ENCODE measurements around the gene ENO1.

The ENO1 gene

GRCh38 chr1:8870103-8870502, 8.4 kb downstream of the ENO1 start:
- DNase-seq: no peak

- no peak for DNase-seq
Observed at GRCh38 chr1:8867878-8868567, 10.5 kb downstream of the ENO1 start.

- no peak for DNase-seq
Observed at GRCh38 chr1:8866792-8867415, 11.6 kb downstream of the ENO1 start.

- DNase-seq: no peak
Observed at GRCh38 chr1:8866173-8866791, 12.2 kb downstream of the ENO1 start.

- DNase-seq: no peak
Observed at GRCh38 chr1:8864713-8865344, 13.7 kb downstream of the ENO1 start.

GRCh38 chr1:8863794-8864233, 14.7 kb downstream of the ENO1 start:
- no peak for DNase-seq

- no peak for DNase-seq
Observed at GRCh38 chr1:8863138-8863537, 15.3 kb downstream of the ENO1 start.

- no peak for DNase-seq
Observed at GRCh38 chr1:8862528-8862927, 16.0 kb downstream of the ENO1 start.

GRCh38 chr1:8860738-8861516, 17.6 kb downstream of the ENO1 start:
- no peak for DNase-seq

GRCh38 chr1:8858888-8859706, 19.4 kb downstream of the ENO1 start:
- DNase-seq: no peak

GRCh38 chr1:8858112-8858668, 20.3 kb downstream of the ENO1 start:
- DNase-seq: no peak

- DNase-seq: no peak
Observed at GRCh38 chr1:8856689-8857412, 21.6 kb downstream of the ENO1 start.

GRCh38 chr1:8854240-8854639, 24.2 kb downstream of the ENO1 start:
- no peak for DNase-seq

GRCh38 chr1:8851060-8851459, 27.4 kb downstream of the ENO1 start:
- DNase-seq: no peak

- peak; percentile 56 for DNase-seq
Observed at GRCh38 chr1:8848663-8849386, 29.7 kb downstream of the ENO1 start.

- DNase-seq: no peak
Observed at GRCh38 chr1:8847990-8848389, 30.5 kb downstream of the ENO1 start.

GRCh38 chr1:8846263-8846662, 32.2 kb downstream of the ENO1 start:
- DNase-seq: no peak

- no peak for DNase-seq
Observed at GRCh38 chr1:8845104-8846097, 33.1 kb downstream of the ENO1 start.

- DNase-seq: no peak
Observed at GRCh38 chr1:8844501-8845006, 33.9 kb downstream of the ENO1 start.
